ENCODE results near the gene MAST4. TPM values are rescaled to one million over a fixed set of nuclear protein-coding genes. Genes with fewer than 3 reads are reported as not detected.

MAST4 gene
- total and polyA plus RNA-seq, 2 of the 8 experiments (the other 6 are each of a cell fraction or from before 2014, with no cell fraction given) = 1.5 to 2.6 TPM

DNA sequence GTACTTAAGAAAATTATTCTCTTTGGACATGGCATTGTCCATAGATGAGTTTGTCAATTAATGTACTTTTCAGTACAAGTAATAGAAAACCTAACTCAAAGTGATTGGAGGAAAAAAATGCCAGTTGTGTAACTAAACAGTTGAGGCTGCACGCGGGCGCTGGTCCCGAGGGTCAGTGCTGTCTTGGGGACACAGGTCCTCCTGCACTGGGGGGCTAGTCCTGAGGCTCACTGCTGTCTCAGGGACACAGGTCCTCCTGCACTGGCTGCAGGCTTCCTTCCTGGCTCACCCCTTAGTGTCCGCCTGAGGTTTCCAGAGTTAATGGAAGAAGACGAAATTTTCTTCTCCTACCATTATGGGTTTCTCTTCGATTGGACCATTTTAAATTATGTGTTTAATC, 319.3 kb downstream of the MAST4 start:
- TF ChIP-seq NANOG (IDR thresholded peaks at IDR 0.05; ENCODE audit: insufficient read depth, low read depth, low read length, poor library complexity, severe bottlenecking) = no peak
- TF ChIP-seq KDM4A (IDR thresholded peaks at IDR 0.05; ENCODE audit: low read depth, low read length, severe bottlenecking) = no peak
- no peak overlapping the region for H3K9ac ChIP-seq (replicated peaks in 1 of 4; ENCODE audit: extremely low read depth in 1 of 4, low read depth in 3 of 4, low read length in 3 of 4)
- H3K18ac ChIP-seq (ENCODE audit: extremely low read depth, low read length) = no peak overlapping the region
- H3K27ac ChIP-seq (ENCODE audit: low read depth, low read length) = no peak overlapping the region
- no peaks in the 10 kb centered on the region for H3K27me3 ChIP-seq (replicated peaks in 1 of 4; ENCODE audit: control insufficient read depth in 3 of 4, extremely low read depth in 1 of 4, insufficient read depth in 3 of 4, low read length in 3 of 4)
- no peak overlapping the region for H3K4me2 ChIP-seq (ENCODE audit: insufficient read depth in 1 of 2, low read depth in 2 of 2, low read length in 2 of 2)
- H2BK20ac ChIP-seq (ENCODE audit: low read length) = no peak overlapping the region
- no peak overlapping the region for H4K8ac ChIP-seq (ENCODE audit: extremely low read depth, insufficient read depth, low read length)
- H3K23ac ChIP-seq (ENCODE audit: insufficient read length) = no peak overlapping the region
- H3K4me3 ChIP-seq (ENCODE audit: extremely low read depth in 1 of 4, insufficient read depth in 2 of 4, low read depth in 3 of 4, low read length in 4 of 4) = no peak overlapping the region
- H3K79me2 ChIP-seq (ENCODE audit: control insufficient read depth in 1 of 2, insufficient read depth in 2 of 2, low read length in 2 of 2) = no peaks in the 10 kb centered on the region
- no peak overlapping the region for H2BK120ac ChIP-seq (replicated peaks; ENCODE audit: low read depth, low read length)
- no peaks in the 10 kb centered on the region for H3K9me3 ChIP-seq (ENCODE audit: insufficient read depth in 2 of 2, low read depth in 1 of 2, low read length in 1 of 2)
- CTCF ChIA-PET (ENCODE audit: partially characterized antibody) = no interaction called here
- H3K23me2 ChIP-seq (ENCODE audit: low read depth, low read length) = no peaks in the 10 kb centered on the region; the same call in 1 of the 2 replicates
- no peak overlapping the region for H3K4ac ChIP-seq (replicated peaks; ENCODE audit: insufficient read length, low read depth, low read length)
- H2BK12ac ChIP-seq (ENCODE audit: low read depth, low read length) = no peak overlapping the region
- H2AK5ac ChIP-seq (ENCODE audit: low read depth, low read length) = no peak overlapping the region
- H4K20me1 ChIP-seq (replicated peaks in 1 of 2; ENCODE audit: control insufficient read depth in 1 of 2, insufficient read depth in 2 of 2, low read length in 2 of 2) = no peaks in the 10 kb centered on the region
- no peak overlapping the region for H2BK5ac ChIP-seq (ENCODE audit: low read depth, low read length)
- POLR2A ChIA-PET (ENCODE audit: partially characterized antibody) = interaction anchor here (0.9 kb wide), 1 partner anchor 11 kb away, joined by 3 read pairs; no protein-coding TSS in a partner anchor
- H3K36me3 ChIP-seq (ENCODE audit: control insufficient read depth in 2 of 4, insufficient read depth in 4 of 4, low read length in 3 of 4) = no peaks in the 10 kb centered on the region
- peak overlapping the region; percentile 72; the same call in 1 of the 2 replicates for H2BK15ac ChIP-seq (ENCODE audit: low read length)
- 93% methylated on average over 7 of the region's 7 CpGs; no CpG with 5 or more reads in 1 of the 2 experiments for WGBS, 2 experiments (ENCODE audit: extremely low coverage in 1 of 2, insufficient coverage in 1 of 2, insufficient read length in 1 of 2, insufficient replicate concordance in 2 of 2, low coverage in 1 of 2, low lambda C conversion rate in 2 of 2, missing lambda C conversion rate in 1 of 2)
- no peak overlapping the region for H4K91ac ChIP-seq (replicated peaks; ENCODE audit: insufficient read length, low read length)
- no peak overlapping the region for H2AFZ ChIP-seq (ENCODE audit: low read length)
- no peak for FAIRE-seq
- H3K14ac ChIP-seq (ENCODE audit: insufficient read length) = no peak overlapping the region
- no peak overlapping the region for H3K56ac ChIP-seq (replicated peaks; ENCODE audit: insufficient read length, low read depth, low read length)
- no peaks in the 10 kb centered on the region for H3K79me1 ChIP-seq (ENCODE audit: low read depth, low read length)
- no peaks in the 10 kb centered on the region for H3K4me1 ChIP-seq (replicated peaks in 1 of 4; ENCODE audit: control insufficient read depth in 3 of 4, insufficient read depth in 4 of 4, low read length in 3 of 4)
- DNase-seq (ENCODE audit: low read depth in 1 of 2, low spot score in 2 of 2) = no peak
- H4K5ac ChIP-seq (ENCODE audit: insufficient read length, low read depth, low read length) = no peak overlapping the region

Measured in H1 (cell line).